Stomach smooth muscle (tissue), 2 donors: ENCODE results near the gene KRT14.
"Not testable (repeated sequence)": the region's sequence is repeated elsewhere in the genome, so short reads cannot be mapped to it uniquely, and the experiment has no call there.

Source experiments
- H3K27ac ChIP-seq: one replicate; pipeline ENCODE4 v1.7.0; 2013; ENCODE audit warnings: mild to moderate bottlenecking, low read length, inconsistent platforms
- H3K27me3 ChIP-seq, 2 donors: one replicate each; pipeline ENCODE4 v1.7.0; 2013; ENCODE audit warnings: low read length in 2 of 2; ENCODE audit not compliant: insufficient read depth in 2 of 2, control insufficient read depth in 1 of 2
- H3K36me3 ChIP-seq, 2 donors: one replicate each; pipeline ENCODE4 v1.7.0; 2013; ENCODE audit warnings: low read length in 2 of 2; ENCODE audit not compliant: control insufficient read depth in 2 of 2, insufficient read depth in 2 of 2
- H3K4me1 ChIP-seq: one replicate; pipeline ENCODE4 v1.7.0; 2013; ENCODE audit warnings: low read length; ENCODE audit not compliant: control insufficient read depth, insufficient read depth
- H3K4me3 ChIP-seq, 2 donors: one replicate each; pipeline ENCODE4 v1.7.0; 2013; ENCODE audit warnings: low read length in 2 of 2
- H3K9ac ChIP-seq, 2 donors: one replicate each; pipeline ENCODE4 v1.7.0; 2013; ENCODE audit warnings: low read length in 2 of 2, mild to moderate bottlenecking in 1 of 2
- H3K9me3 ChIP-seq, 2 donors: one replicate each; pipeline ENCODE4 v1.7.0; 2013; ENCODE audit warnings: low read length in 2 of 2; ENCODE audit not compliant: control insufficient read depth in 2 of 2
- donor health status: healthy.
- donor health status: Pancreatic carcinoma.

Gene KRT14

DNA sequence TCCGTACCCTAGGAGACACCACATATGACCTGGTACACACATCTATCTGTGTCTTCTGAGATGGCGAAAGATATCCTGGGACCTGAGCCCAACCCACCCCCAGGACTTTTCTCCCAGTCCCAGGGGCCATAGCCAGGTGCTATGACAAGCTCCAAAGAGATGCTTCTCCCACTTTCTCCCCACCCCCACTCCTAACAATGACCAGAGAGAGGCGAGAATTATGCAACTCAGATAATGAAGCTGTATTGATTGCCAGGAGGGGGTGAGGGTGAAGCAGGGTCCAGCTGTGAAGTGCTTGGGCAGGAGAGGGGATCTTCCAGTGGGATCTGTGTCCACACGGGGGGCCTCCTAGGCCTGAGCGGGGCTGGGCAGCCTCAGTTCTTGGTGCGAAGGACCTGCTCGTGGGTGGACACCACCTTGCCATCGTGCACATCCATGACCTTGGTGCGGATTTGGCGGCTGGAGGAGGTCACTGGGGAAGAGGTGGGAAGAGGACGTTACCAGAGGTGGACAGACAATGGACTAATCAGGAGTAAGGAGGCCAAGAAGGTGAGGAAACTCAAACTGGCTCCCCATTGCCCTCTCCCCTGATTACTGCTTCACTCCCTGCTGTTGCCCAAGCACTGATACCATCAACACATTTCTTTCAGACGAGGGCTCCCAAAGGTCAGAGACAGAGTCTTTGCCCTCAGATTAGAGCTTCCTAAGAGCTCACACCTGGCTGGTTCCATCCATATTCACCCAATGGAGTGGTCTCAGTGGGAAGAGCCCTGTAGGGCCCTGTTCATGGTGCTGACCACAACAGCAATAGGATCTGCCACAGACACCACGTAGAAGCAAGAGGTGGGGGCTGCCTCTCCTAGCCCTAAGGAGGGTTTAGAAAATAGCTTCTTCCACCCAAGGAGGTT, 4.4 kb downstream of the KRT14 start:
- H3K4me3 ChIP-seq, H3K4me1 ChIP-seq, H3K36me3 ChIP-seq, H3K27ac ChIP-seq, H3K9ac ChIP-seq, H3K9me3 ChIP-seq, H3K27me3 ChIP-seq: not testable (repeated sequence)

DNA sequence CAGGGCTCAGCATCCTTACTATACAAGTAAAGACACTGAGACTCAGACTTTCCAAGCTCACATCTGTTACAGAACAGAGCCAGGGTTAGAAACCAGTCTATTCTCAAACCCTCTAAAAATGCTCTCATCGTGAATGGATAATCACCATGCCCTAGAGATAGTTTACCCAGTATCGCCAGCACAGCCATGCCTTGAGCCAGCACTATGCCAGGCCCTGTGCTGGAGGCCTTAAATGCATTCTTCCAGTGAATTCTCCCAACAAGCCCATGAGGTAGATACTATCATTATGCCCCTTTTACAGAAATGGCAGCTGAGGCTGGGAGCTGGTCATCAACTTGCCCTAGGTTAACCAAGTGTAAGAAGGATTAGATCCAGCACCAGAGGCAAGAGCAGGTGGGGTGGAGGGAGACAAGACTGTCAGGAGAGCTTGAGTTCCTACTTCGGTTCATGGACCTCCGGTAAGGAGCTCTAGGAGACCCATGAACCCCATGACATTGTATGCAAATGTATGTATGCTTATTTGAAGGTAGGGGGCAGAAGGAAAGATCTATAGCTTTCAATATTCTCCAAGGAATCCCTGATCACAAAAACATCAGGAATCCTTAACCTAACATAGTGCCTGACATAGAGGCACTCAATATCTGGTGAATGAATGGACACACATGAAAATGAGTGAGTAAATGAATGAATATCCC, 5.2 kb downstream of the KRT14 start:
- no peaks in the 10 kb centered on the region for H3K4me1 ChIP-seq
- no peaks in the 10 kb centered on the region for H3K9me3 ChIP-seq
- no peak overlapping the region for H3K9ac ChIP-seq
- H3K4me3 ChIP-seq = no peak overlapping the region
- H3K36me3 ChIP-seq = no peaks in the 10 kb centered on the region
- H3K27ac ChIP-seq = no peak overlapping the region
- H3K27me3 ChIP-seq = peaks cover 0 to 2% of the 10 kb centered on the region in 2 donors

DNA sequence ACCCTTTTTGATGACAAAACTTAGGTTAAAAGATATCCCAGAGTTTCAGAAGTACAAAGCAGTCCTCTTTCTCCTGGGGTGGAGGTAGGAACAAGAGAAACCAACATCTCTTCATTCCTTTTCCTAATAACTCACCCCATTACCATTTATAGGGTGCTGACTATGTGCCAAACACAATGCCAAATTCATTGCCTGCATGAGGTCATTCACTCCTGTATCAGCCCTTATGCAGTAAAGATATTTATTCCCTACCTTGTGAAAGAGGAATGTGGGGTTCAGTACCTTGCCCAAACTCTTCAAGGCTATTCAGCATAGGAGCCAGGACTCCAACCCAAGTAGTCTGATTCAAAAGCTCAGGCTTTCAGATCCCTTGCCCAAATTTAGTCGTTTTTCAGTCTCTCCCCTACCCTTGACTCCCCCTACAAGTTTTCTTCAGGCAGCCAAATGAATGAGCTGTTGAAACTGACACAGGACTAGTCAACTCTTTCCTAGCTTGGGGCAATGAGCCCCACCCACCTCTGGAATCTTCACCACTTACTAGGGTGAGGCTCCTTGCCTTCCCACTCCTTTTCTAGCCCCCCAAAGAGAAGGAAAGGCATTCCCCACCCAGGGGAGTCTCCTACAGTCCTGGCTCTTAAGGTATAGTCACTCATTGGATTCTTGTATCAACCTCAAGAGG, 5.9 kb downstream of the KRT14 start:
- no peak overlapping the region for H3K27ac ChIP-seq
- H3K4me3 ChIP-seq = no peak overlapping the region
- H3K9me3 ChIP-seq = no peaks in the 10 kb centered on the region
- no peaks in the 10 kb centered on the region for H3K4me1 ChIP-seq
- H3K27me3 ChIP-seq = peaks cover 0 to 4% of the 10 kb centered on the region in 2 donors
- no peak overlapping the region for H3K9ac ChIP-seq
- no peaks in the 10 kb centered on the region for H3K36me3 ChIP-seq

DNA sequence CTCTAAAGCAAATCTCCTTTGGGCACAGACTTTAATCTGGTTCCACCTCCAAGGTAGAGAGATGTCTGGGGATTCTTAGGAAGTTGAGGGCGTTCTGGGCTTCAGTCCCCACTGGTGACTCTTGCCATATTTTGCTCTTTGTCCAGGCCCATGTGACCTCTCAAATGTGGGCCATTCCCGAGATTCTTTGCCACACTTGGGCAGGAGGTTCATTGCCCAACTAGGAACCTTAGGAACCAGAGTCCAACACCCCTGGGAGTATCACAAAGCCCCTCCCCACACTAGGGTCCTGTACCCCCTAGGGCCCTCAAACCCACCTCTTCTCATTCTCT, 6.5 kb downstream of the KRT14 start:
- no peak overlapping the region for H3K9ac ChIP-seq
- no peaks in the 10 kb centered on the region for H3K9me3 ChIP-seq
- H3K4me3 ChIP-seq = no peak overlapping the region
- H3K36me3 ChIP-seq = no peaks in the 10 kb centered on the region
- H3K27ac ChIP-seq = no peak overlapping the region
- H3K4me1 ChIP-seq = no peaks in the 10 kb centered on the region
- peaks cover 0 to 6% of the 10 kb centered on the region in 2 donors for H3K27me3 ChIP-seq

DNA sequence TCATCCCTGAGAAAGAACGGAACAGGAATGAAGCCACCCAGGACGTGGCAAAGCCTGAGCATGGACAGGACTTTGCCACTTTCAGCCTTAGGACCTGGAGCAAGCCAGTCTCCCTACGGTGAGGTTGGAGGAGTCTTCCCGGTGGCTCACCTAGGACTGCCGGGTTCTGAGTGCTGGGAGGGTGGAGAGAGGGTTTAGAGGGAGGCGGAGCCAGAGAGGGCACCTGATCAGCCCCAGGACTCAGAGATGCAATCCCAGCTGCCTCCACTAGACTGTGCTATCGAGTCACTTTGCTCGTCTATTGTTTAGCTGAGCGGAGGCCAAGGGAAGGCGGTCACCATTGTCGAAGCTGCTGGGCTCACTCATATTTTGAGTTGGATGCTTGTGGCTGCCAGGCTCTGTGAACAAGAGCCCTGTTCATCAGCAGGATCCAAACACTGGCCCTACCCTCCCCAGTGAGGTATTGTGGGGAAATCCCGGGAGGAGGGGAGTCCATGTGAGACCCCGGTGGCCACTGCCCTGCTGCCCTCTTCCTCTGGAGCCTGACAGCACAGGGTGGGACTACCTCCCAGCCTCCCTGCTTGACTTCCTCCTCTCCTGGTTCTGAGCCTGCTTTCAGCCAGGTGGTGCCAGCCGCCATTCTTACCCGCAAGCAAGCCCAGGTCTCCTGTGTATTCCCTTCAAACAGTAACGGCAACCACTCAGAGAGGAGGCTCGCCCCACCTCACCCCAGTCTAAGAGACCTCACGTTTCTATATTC, 7.0 kb downstream of the KRT14 start:
- Histone ChIP-seq H3K4me3 (no peak overlapping the region), H3K27me3 (peaks cover 0 to 7% of the 10 kb centered on the region in 2 donors), H3K9me3 (no peaks in the 10 kb centered on the region), H3K27ac (no peak overlapping the region), H3K4me1 (no peaks in the 10 kb centered on the region), H3K9ac (no peak overlapping the region), H3K36me3 (no peaks in the 10 kb centered on the region)

DNA sequence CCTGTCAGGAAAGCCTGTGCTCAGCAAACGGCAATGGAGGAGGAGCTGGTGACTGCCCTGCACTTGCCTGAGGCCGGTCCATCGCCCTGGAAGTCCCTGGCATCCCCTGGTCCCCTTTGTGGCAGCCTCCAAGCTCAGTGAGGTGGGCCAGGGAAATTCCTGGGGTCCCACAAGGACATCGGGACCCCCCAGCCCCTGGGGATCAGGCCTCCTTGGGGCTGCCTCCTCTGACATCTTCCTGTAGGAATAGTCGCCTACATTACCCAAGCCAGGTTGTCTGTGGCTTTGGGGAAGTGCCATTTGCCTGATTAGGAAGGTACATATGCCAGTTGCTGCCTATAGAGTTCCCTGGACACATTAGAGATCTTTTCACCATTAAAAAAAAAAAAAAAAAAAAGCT, 7.7 kb downstream of the KRT14 start:
- Histone ChIP-seq H3K9me3 (no peaks in the 10 kb centered on the region), H3K27me3 (peaks cover 0 to 7% of the 10 kb centered on the region in 2 donors), H3K4me1 (no peaks in the 10 kb centered on the region), H3K9ac (no peak overlapping the region), H3K4me3 (no peak overlapping the region), H3K36me3 (no peaks in the 10 kb centered on the region), H3K27ac (no peak overlapping the region)

DNA sequence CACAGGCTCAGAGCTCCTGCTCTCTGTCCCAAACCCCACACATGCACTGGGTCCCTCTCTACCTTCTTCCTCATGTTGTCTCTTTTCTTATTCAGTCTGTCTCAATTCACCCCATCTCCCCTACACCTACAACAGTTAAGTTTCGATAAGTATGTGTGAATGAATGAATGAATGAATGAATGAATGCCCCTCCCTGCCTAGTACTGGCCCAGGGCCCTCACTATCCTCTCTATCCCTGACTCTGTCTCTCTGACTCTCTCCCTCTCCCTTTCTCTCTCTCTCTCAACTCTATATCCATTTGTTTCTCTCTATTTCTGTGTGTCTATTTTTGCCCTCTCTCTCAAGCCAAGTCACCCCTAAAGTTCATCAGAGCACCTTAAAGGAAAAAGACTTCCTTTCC, 8.2 kb downstream of the KRT14 start:
- H3K4me3 ChIP-seq = no peak overlapping the region
- no peak overlapping the region for H3K9ac ChIP-seq
- H3K36me3 ChIP-seq = no peaks in the 10 kb centered on the region
- H3K27me3 ChIP-seq = peaks cover 0 to 7% of the 10 kb centered on the region in 2 donors
- H3K4me1 ChIP-seq = no peaks in the 10 kb centered on the region
- H3K27ac ChIP-seq = no peak overlapping the region
- H3K9me3 ChIP-seq = no peaks in the 10 kb centered on the region

DNA sequence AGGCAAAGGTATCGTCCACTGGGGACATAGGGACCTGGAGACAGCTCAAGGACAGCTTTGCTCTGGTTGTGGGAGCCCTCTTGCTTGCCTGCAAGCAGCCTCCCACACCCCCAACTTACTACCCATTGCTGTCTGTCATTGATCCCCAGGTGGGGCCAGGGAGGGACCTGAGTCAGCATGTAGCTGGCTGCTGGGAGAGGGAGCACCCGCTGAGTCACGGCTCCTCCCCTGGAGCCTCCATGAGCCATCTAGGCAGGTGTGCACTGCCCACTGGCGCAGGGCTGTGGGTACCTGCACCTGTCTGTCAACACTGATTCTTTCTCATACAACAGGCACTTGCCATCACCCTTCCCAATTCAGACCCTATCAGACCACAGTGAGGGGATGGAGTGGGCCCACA, 10.0 kb downstream of the KRT14 start:
- H3K9me3 ChIP-seq, H3K9ac ChIP-seq, H3K36me3 ChIP-seq, H3K4me3 ChIP-seq, H3K27ac ChIP-seq, H3K4me1 ChIP-seq: not testable (repeated sequence)
- H3K27me3 ChIP-seq = peaks cover 6 to 14% of the 10 kb centered on the region in 2 donors

DNA sequence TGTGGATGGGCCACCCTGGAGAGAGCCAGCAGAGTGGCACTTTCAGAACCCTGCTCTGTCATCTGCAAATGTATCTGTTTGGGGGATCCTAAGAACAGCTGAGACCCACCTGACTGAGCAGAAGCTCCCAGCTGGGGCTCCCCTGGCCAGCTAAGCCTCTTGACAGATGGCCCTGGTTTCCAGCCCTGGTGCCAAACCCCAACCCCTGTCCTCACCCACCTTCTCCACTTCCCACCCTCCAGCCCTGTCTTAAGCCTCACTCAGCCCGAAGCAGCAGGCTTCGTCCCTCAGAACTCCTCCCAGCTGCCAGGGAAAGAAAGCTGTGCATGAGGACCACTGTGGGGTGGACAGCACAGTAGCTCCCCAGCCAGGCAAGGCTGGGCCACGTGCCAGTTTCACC, 11.4 kb downstream of the KRT14 start:
- peaks cover 6 to 14% of the 10 kb centered on the region in 2 donors for H3K27me3 ChIP-seq
- H3K36me3 ChIP-seq = no peaks in the 10 kb centered on the region
- no peak overlapping the region for H3K9ac ChIP-seq
- no peaks in the 10 kb centered on the region for H3K9me3 ChIP-seq
- H3K4me1 ChIP-seq = no peaks in the 10 kb centered on the region
- no peak overlapping the region for H3K27ac ChIP-seq
- no peak overlapping the region for H3K4me3 ChIP-seq

DNA sequence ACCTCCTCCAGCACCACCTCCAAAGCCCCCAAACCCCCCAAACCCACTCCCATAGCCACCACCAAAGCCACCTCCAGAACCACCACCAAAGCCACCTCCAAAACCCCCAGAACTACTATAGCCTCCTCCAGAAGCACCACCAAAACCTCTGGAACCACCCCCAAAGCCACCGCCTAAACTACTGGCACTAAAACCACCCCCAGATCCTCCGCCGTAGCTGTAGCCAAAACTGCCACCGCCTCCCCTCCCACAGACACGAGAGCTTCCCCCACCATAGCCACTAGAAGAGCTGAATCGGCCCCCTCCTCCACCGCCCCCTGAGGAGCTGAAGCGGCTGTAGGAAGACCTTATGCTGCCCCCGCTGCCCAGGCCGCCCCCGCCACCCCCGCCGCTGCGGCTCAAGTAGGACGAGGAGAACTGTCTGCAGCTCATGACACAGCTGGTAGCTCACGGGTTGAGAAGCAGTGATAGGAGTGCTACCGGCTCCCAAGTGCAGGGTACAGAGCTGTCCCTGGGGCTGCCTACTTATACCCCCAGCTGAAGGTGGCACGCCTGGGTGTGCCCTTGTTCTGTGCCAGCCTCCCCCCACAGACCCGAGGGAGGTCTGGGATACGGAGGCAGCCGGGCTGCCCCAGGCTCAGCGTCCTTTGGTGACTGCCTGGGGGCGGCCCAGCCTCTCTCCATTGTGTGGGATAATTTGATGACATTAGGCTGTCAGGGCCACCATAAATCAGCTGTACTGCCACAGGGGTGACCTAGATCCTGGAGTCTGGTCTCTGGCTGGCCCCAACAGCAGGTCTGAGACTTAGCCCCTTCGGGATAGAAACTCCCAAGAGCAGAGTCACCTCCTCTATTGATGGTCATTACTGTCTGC, 14.9 kb downstream of the KRT14 start, which contains the start of gene KRT9:
Gene KRT9 (minus strand): TSS at position 499 of the 874 bp plus-strand sequence. CDS start 67 bp downstream, at position 432.
- Histone ChIP-seq H3K9me3 (peaks cover 0 to 3% of the 10 kb centered on the region in 2 donors), H3K9ac (no peak within 1 kb of the TSS), H3K27me3 (peaks cover 6 to 16% of the 10 kb centered on the region in 2 donors), H3K36me3 (no peaks in the 10 kb centered on the region), H3K4me3 (no peak within 1 kb of the TSS), H3K4me1 (no peaks in the 10 kb centered on the region), H3K27ac (no peak within 1 kb of the TSS)
